ENCODE data around the gene NOP53. TPM values are rescaled to one million over a fixed set of nuclear protein-coding genes. Genes with fewer than 3 reads are reported as not detected.

Gene NOP53
- polyA plus RNA-seq, 1 donor from 2014 or later: 87.0 TPM

DNA sequence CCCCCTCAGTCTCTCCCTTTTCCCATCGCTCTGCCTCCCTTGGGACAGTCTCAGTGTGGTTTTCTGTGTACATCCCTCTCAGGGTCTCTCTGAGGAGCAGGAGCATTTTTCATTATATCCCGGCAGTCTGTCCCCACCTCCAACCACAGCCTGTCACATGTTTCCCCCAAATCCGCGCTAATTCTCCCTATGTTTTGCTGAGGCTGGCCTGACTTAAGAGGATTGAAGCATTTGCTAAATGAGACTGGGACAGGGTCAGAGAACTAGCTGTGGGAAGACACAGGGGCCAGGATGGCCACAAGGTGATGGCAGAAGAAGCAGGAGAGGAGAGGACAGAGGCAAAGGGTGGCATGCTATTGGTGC lies 53.5 kb downstream of the NOP53 start:
- Histone ChIP-seq H3K36me3 (ENCODE audit: insufficient read depth, low read length) (no peaks in the 10 kb centered on the region), H3K79me2 (replicated peaks; ENCODE audit: insufficient read depth, low read length) (no peaks in the 10 kb centered on the region), H3K9me3 (ENCODE audit: low read length) (no peaks in the 10 kb centered on the region), H3K4me3 (ENCODE audit: low read length) (no peak overlapping the region), H3K9me2 (ENCODE audit: insufficient read depth, low read length) (no peaks in the 10 kb centered on the region), H3K4me2 (ENCODE audit: low read length) (no peak overlapping the region), H3F3A (ENCODE audit: insufficient read depth, low read length, poor library complexity, severe bottlenecking) (no peaks in the 10 kb centered on the region), H3K9ac (ENCODE audit: low read length) (no peak overlapping the region), H3K27ac (ENCODE audit: low read length) (no peak overlapping the region), H4K20me1 (ENCODE audit: insufficient read depth) (no peaks in the 10 kb centered on the region), H3K27me3 (ENCODE audit: insufficient read depth, low read depth, low read length) (no peaks in the 10 kb centered on the region), H2AFZ (ENCODE audit: low read depth, low read length) (no peak overlapping the region)
- TF ChIP-seq EP300 (conservative IDR thresholded peaks at IDR 0.05; ENCODE audit: poor library complexity, severe bottlenecking): no peak
- no peak for TF ChIP-seq POLR2AphosphoS5 (IDR thresholded peaks at IDR 0.05)
- TF ChIP-seq RAD21 (conservative IDR thresholded peaks at IDR 0.05): no peak
- no peak for TF ChIP-seq MXI1 (conservative IDR thresholded peaks at IDR 0.05; ENCODE audit: poor library complexity, severe bottlenecking)
- no peak for TF ChIP-seq TAF1 (IDR thresholded peaks at IDR 0.05; ENCODE audit: low read depth)
- no peak for TF ChIP-seq EZH2 (IDR thresholded peaks at IDR 0.05; ENCODE audit: borderline replicate concordance, insufficient read depth, low read length, poor library complexity, severe bottlenecking)
- TF ChIP-seq, protein P1, sequence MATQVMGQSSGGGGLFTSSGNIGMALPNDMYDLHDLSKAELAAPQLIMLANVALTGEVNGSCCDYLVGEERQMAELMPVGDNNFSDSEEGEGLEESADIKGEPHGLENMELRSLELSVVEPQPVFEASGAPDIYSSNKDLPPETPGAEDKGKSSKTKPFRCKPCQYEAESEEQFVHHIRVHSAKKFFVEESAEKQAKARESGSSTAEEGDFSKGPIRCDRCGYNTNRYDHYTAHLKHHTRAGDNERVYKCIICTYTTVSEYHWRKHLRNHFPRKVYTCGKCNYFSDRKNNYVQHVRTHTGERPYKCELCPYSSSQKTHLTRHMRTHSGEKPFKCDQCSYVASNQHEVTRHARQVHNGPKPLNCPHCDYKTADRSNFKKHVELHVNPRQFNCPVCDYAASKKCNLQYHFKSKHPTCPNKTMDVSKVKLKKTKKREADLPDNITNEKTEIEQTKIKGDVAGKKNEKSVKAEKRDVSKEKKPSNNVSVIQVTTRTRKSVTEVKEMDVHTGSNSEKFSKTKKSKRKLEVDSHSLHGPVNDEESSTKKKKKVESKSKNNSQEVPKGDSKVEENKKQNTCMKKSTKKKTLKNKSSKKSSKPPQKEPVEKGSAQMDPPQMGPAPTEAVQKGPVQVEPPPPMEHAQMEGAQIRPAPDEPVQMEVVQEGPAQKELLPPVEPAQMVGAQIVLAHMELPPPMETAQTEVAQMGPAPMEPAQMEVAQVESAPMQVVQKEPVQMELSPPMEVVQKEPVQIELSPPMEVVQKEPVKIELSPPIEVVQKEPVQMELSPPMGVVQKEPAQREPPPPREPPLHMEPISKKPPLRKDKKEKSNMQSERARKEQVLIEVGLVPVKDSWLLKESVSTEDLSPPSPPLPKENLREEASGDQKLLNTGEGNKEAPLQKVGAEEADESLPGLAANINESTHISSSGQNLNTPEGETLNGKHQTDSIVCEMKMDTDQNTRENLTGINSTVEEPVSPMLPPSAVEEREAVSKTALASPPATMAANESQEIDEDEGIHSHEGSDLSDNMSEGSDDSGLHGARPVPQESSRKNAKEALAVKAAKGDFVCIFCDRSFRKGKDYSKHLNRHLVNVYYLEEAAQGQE (IDR thresholded peaks at IDR 0.05; ENCODE audit: borderline replicate concordance): no peak

DNA sequence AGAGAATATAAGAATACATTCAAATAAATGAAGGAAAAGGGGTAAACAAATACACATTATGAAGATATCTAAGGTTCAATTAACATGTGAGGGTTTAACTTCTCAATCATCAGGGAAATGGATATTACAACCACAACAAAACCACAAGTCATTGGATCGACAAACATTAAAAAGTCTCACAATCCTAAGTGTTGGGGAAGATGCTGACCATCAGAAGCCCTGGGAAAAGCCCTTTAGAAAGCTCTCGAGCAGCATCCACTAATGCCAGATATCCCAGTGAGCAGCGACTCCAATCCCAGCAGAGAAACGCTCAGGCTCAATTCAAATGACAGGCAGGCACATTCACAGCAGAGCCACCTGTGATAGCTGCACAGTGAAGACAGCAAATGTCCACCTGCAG lies 55.9 kb downstream of the NOP53 start:
- Histone ChIP-seq H3K27ac (ENCODE audit: low read length) (no peak overlapping the region), H3K79me2 (replicated peaks; ENCODE audit: insufficient read depth, low read length) (no peaks in the 10 kb centered on the region), H3K9me3 (ENCODE audit: low read length) (no peaks in the 10 kb centered on the region), H3F3A (ENCODE audit: insufficient read depth, low read length, poor library complexity, severe bottlenecking) (no peaks in the 10 kb centered on the region), H2AFZ (ENCODE audit: low read depth, low read length) (no peak overlapping the region), H3K9ac (ENCODE audit: low read length) (no peak overlapping the region), H3K4me3 (ENCODE audit: low read length) (no peak overlapping the region), H4K20me1 (ENCODE audit: insufficient read depth) (no peaks in the 10 kb centered on the region), H3K27me3 (ENCODE audit: insufficient read depth, low read depth, low read length) (no peaks in the 10 kb centered on the region), H3K4me2 (ENCODE audit: low read length) (no peak overlapping the region), H3K36me3 (ENCODE audit: insufficient read depth, low read length) (no peaks in the 10 kb centered on the region), H3K9me2 (ENCODE audit: insufficient read depth, low read length) (no peaks in the 10 kb centered on the region)
- TF ChIP-seq SMC3 (conservative IDR thresholded peaks at IDR 0.05; ENCODE audit: poor library complexity) (no peak), MXI1 (conservative IDR thresholded peaks at IDR 0.05; ENCODE audit: poor library complexity, severe bottlenecking) (no peak), EP300 (conservative IDR thresholded peaks at IDR 0.05; ENCODE audit: poor library complexity, severe bottlenecking) (no peak), POLR2AphosphoS5 (IDR thresholded peaks at IDR 0.05) (no peak), RAD21 (conservative IDR thresholded peaks at IDR 0.05) (no peak), TAF1 (IDR thresholded peaks at IDR 0.05; ENCODE audit: low read depth) (no peak), EZH2 (IDR thresholded peaks at IDR 0.05; ENCODE audit: borderline replicate concordance, insufficient read depth, low read length, poor library complexity, severe bottlenecking) (no peak)
- TF ChIP-seq, protein P1 (IDR thresholded peaks at IDR 0.05; ENCODE audit: borderline replicate concordance): no peak
- TF ChIP-seq, protein P2, sequence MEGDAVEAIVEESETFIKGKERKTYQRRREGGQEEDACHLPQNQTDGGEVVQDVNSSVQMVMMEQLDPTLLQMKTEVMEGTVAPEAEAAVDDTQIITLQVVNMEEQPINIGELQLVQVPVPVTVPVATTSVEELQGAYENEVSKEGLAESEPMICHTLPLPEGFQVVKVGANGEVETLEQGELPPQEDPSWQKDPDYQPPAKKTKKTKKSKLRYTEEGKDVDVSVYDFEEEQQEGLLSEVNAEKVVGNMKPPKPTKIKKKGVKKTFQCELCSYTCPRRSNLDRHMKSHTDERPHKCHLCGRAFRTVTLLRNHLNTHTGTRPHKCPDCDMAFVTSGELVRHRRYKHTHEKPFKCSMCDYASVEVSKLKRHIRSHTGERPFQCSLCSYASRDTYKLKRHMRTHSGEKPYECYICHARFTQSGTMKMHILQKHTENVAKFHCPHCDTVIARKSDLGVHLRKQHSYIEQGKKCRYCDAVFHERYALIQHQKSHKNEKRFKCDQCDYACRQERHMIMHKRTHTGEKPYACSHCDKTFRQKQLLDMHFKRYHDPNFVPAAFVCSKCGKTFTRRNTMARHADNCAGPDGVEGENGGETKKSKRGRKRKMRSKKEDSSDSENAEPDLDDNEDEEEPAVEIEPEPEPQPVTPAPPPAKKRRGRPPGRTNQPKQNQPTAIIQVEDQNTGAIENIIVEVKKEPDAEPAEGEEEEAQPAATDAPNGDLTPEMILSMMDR (IDR thresholded peaks at IDR 0.05; ENCODE audit: poor library complexity, severe bottlenecking): no peak
